Brain (organoid and tissue), 1 donor: ENCODE measurements around the gene CHODL. TPM values are rescaled to one million over a fixed set of nuclear protein-coding genes. Genes with fewer than 3 reads are reported as not detected.

ENCODE experiments used
- polyA plus RNA-seq: library from polyadenylated mRNA; stranded (reverse); fragments of 350-450 nt; fragmentation: Illumina TruSeq; extraction: RNeasy Lipid Tissue Mini Kit (QIAGEN cat#74804); gene quantifications from one replicate; pipeline ENCODE4 v1.2.3, GENCODE V29; 2015; ENCODE audit warnings: low read depth, low replicate concordance; ENCODE audit not compliant: insufficient read depth

The CHODL gene
- polyA plus RNA-seq, 1 donor from 2014 or later: 0.64 TPM

Other genes starting within 250 kb of the CHODL start
- not detected for gene TMPRSS15, start 159.0 kb downstream of the CHODL start, polyA plus RNA-seq